Astrocyte (in vitro differentiated cells and primary cell): ENCODE data around the gene TSFM. TPM values are rescaled to one million over a fixed set of nuclear protein-coding genes. Genes with fewer than 3 reads are reported as not detected.

Source experiments
- DNase-seq: peaks from one replicate; pipeline ENCODE4 v3.0.0-alpha.2; 2010; ENCODE audit warnings: low read depth
- FAIRE-seq: peaks from 2 replicates; lab custom pipeline; 2011; peaks lifted over from hg19 to GRCh38; lab: Jason Lieb, UNC
- H2AFZ ChIP-seq: 2 replicates; pipeline ENCODE4 v1.6.0; 2012; ENCODE audit warnings: low read depth, low read length, inconsistent platforms
- H3K27ac ChIP-seq: 2 replicates; pipeline ENCODE4 v1.5.1; 2011; ENCODE audit warnings: low read depth, low read length, inconsistent platforms
- H3K27me3 ChIP-seq: 2 replicates; pipeline ENCODE4 v1.6.0; 2011; ENCODE audit warnings: low read length, inconsistent platforms; ENCODE audit not compliant: insufficient read depth
- H3K36me3 ChIP-seq: 2 replicates; pipeline ENCODE4 v1.5.1; 2011; ENCODE audit warnings: low read length, inconsistent platforms; ENCODE audit not compliant: insufficient read depth
- H3K4me1 ChIP-seq: 2 replicates; pipeline ENCODE4 v1.5.1; 2011; ENCODE audit warnings: low read length, inconsistent platforms; ENCODE audit not compliant: insufficient read depth
- H3K4me2 ChIP-seq: 2 replicates; pipeline ENCODE4 v1.6.0; 2012; ENCODE audit warnings: low read length, inconsistent platforms
- H3K4me3 ChIP-seq: 2 replicates; pipeline ENCODE4 v1.5.1; 2011; ENCODE audit warnings: low read depth, mild to moderate bottlenecking, low read length, inconsistent platforms; ENCODE audit not compliant: insufficient read depth
- H3K79me2 ChIP-seq: 2 replicates; pipeline ENCODE4 v1.6.0; 2012; ENCODE audit warnings: mild to moderate bottlenecking, low read length, inconsistent platforms; ENCODE audit not compliant: insufficient read depth
- H3K9ac ChIP-seq: 2 replicates; pipeline ENCODE4 v1.6.0; 2012; ENCODE audit warnings: mild to moderate bottlenecking, low read length, inconsistent platforms
- H3K9me3 ChIP-seq: 2 replicates; pipeline ENCODE4 v1.5.1; 2012; ENCODE audit warnings: low read depth, mild to moderate bottlenecking, low read length, inconsistent platforms; ENCODE audit not compliant: insufficient read depth
- H4K20me1 ChIP-seq: 2 replicates; pipeline ENCODE4 v1.6.0; 2012; ENCODE audit warnings: low read length, inconsistent platforms; ENCODE audit not compliant: insufficient read depth
- H3K27ac Mint-ChIP-seq: one replicate; pipeline ENCODE4 v1.8.0; 2021; ENCODE audit warnings: mild to moderate bottlenecking, mixed read lengths; ENCODE audit not compliant: unreplicated experiment
- H3K27me3 Mint-ChIP-seq: one replicate; pipeline ENCODE4 v1.8.0; 2021; ENCODE audit warnings: low read depth, mixed read lengths; ENCODE audit not compliant: unreplicated experiment
- H3K36me3 Mint-ChIP-seq: one replicate; pipeline ENCODE4 v1.8.0; 2021; ENCODE audit warnings: low read depth, mixed read lengths; ENCODE audit not compliant: unreplicated experiment
- H3K4me1 Mint-ChIP-seq: one replicate; pipeline ENCODE4 v1.8.0; 2021; ENCODE audit warnings: low read depth, mixed read lengths; ENCODE audit not compliant: unreplicated experiment
- H3K4me3 Mint-ChIP-seq: one replicate; pipeline ENCODE4 v1.8.0; 2021; ENCODE audit warnings: mild to moderate bottlenecking, moderate library complexity, mixed read lengths; ENCODE audit not compliant: unreplicated experiment
- H3K9me3 Mint-ChIP-seq: one replicate; pipeline ENCODE4 v1.8.0; 2021; ENCODE audit warnings: mild to moderate bottlenecking, mixed read lengths; ENCODE audit not compliant: unreplicated experiment
- CTCF ChIP-seq: IDR thresholded peaks from 2 replicates; pipeline ENCODE4 v1.5.1; 2011; ENCODE audit warnings: low read depth, mild to moderate bottlenecking, inconsistent platforms, low read length, moderate library complexity; ENCODE audit not compliant: insufficient read depth
- EZH2 ChIP-seq: IDR thresholded peaks from 2 replicates; pipeline ENCODE4 v1.6.1; 2012; ENCODE audit warnings: mild to moderate bottlenecking, low read length, inconsistent platforms; ENCODE audit not compliant: insufficient read depth
- total RNA-seq: library from RNA; stranded (reverse); gene quantifications from 2 replicates; pipeline ENCODE4 v1.2.1, GENCODE V29; 2021

The TSFM gene
- total RNA-seq, 1 donor from 2014 or later: 26.6 TPM

GRCh38 chr12:57739387-57739786 lies 43.2 kb upstream of the TSFM start:
- peaks cover 3% of the 10 kb centered on the region for H3K36me3 Mint-ChIP-seq
- H3K9me3 Mint-ChIP-seq: no peaks in the 10 kb centered on the region

GRCh38 chr12:57739914-57740538 lies 42.6 kb upstream of the TSFM start:
- Histone ChIP-seq H3K4me2 (no peak overlapping the region), H3K27ac (no peak overlapping the region), H4K20me1 (peaks cover 9% of the 10 kb centered on the region), H3K4me3 (no peak overlapping the region), H3K9me3 (no peaks in the 10 kb centered on the region), H2AFZ (no peak overlapping the region), H3K36me3 (no peaks in the 10 kb centered on the region), H3K79me2 (peaks cover under 1% of the 10 kb centered on the region), H3K27me3 (peaks cover 58% of the 10 kb centered on the region), H3K9ac (no peak overlapping the region), H3K4me1 (peaks cover 11% of the 10 kb centered on the region)
- DNase-seq (no peak), FAIRE-seq (no peak)
- Mint-ChIP-seq H3K27me3 (peaks cover 39% of the 10 kb centered on the region), H3K36me3 (peaks cover under 1% of the 10 kb centered on the region), H3K27ac (no peak overlapping the region), H3K9me3 (no peaks in the 10 kb centered on the region), H3K4me1 (peaks cover 11% of the 10 kb centered on the region), H3K4me3 (no peak overlapping the region)
- TF ChIP-seq EZH2 (no peak), CTCF (no peak)

More at GRCh38 chr12:57739387-57739786, 43.2 kb upstream of the TSFM start:
- FAIRE-seq (no peak), DNase-seq (no peak)
- H4K20me1 ChIP-seq: peaks cover 9% of the 10 kb centered on the region
- Mint-ChIP-seq H3K4me1 (peaks cover 17% of the 10 kb centered on the region), H3K27me3 (peaks cover 45% of the 10 kb centered on the region), H3K27ac (peak overlapping the region; percentile 14), H3K4me3 (peak overlapping the region; percentile 46)
- H3K27ac ChIP-seq: no peak overlapping the region
- no peak for TF ChIP-seq EZH2
- TF ChIP-seq CTCF: no peak
- no peak overlapping the region for H3K4me3 ChIP-seq
- no peak overlapping the region for H3K9ac ChIP-seq
- H3K79me2 ChIP-seq: no peaks in the 10 kb centered on the region
- no peaks in the 10 kb centered on the region for H3K9me3 ChIP-seq
- no peak overlapping the region for H2AFZ ChIP-seq
- H3K4me1 ChIP-seq: peaks cover 11% of the 10 kb centered on the region
- H3K4me2 ChIP-seq: no peak overlapping the region
- H3K36me3 ChIP-seq: no peaks in the 10 kb centered on the region
- peaks cover 64% of the 10 kb centered on the region for H3K27me3 ChIP-seq

- Mint-ChIP-seq H3K36me3 (peaks cover 3% of the 10 kb centered on the region), H3K27ac (no peak overlapping the region), H3K4me3 (no peak overlapping the region), H3K27me3 (peaks cover 32% of the 10 kb centered on the region), H3K9me3 (no peaks in the 10 kb centered on the region), H3K4me1 (peaks cover 14% of the 10 kb centered on the region)
- Histone ChIP-seq H3K9me3 (no peaks in the 10 kb centered on the region), H3K27ac (no peak overlapping the region), H4K20me1 (peaks cover 9% of the 10 kb centered on the region), H3K9ac (no peak overlapping the region), H3K36me3 (no peaks in the 10 kb centered on the region), H3K4me1 (peaks cover 12% of the 10 kb centered on the region), H3K4me3 (no peak overlapping the region), H3K4me2 (no peak overlapping the region), H3K79me2 (peaks cover 7% of the 10 kb centered on the region), H2AFZ (no peak overlapping the region), H3K27me3 (peaks cover 50% of the 10 kb centered on the region)
- DNase-seq (no peak), FAIRE-seq (no peak)
- no peak for TF ChIP-seq EZH2
- TF ChIP-seq CTCF: no peak
Observed at GRCh38 chr12:57740656-57741412, 41.8 kb upstream of the TSFM start.
